K562 (cell line): ENCODE data around the gene NARF. TPM values are rescaled to one million over a fixed set of nuclear protein-coding genes. Genes with fewer than 3 reads are reported as not detected.

ENCODE experiments used
- BACH1 ChIP-seq: fragments of 200-800 bp; sonication (Bioruptor generic); IDR thresholded peaks from 2 replicates; pipeline ENCODE4 v1.6.1; 2016; ENCODE audit warnings: missing genetic modification characterization, missing compliant biosample characterization
- BRF1 ChIP-seq: IDR thresholded peaks from 3 replicates; pipeline ENCODE4 v1.6.1; 2011; ENCODE audit warnings: borderline replicate concordance, mild to moderate bottlenecking; ENCODE audit not compliant: insufficient read length; ENCODE audit errors: extremely low read depth
- FOXM1 ChIP-seq, 2 experiments: fragments of 450-650 bp in 1 of 2; sonication (generic) in 1 of 2; formaldehyde crosslinking in 1 of 2; IDR thresholded peaks; 2 replicates each; pipeline versions ENCODE4 v1.6.1 to v1.9.0; 2017 to 2022; ENCODE audit warnings: low read depth in 2 of 2, mild to moderate bottlenecking in 2 of 2, missing genetic modification reagents in 1 of 2, moderate library complexity in 1 of 2
- JUN ChIP-seq, 2 experiments: sonication (generic) in 1 of 2; formaldehyde crosslinking in 1 of 2; IDR thresholded peaks; 2 replicates each; pipeline versions ENCODE4 v1.6.1 to v1.8.0; 2012 to 2022; ENCODE audit warnings: borderline replicate concordance in 2 of 2, mild to moderate bottlenecking in 2 of 2, improper control_type of control experiment in 1 of 2, low read depth in 1 of 2, low read length in 1 of 2, missing genetic modification reagents in 1 of 2
- KLF10 ChIP-seq: fragments of 250-450 bp; sonication (Bioruptor Pico); IDR thresholded peaks from 2 replicates; pipeline ENCODE4 v1.6.1; 2021; ENCODE audit warnings: matching md5 sums
- MTA3 ChIP-seq: fragments of 450-650 bp; formaldehyde crosslinking; IDR thresholded peaks from 2 replicates; pipeline ENCODE4 v1.6.1; 2017; ENCODE audit warnings: mild to moderate bottlenecking, borderline replicate concordance
- PHF21A ChIP-seq: fragments of 450-650 bp; IDR thresholded peaks from 2 replicates; pipeline ENCODE4 v1.6.1; 2017; ENCODE audit warnings: low read depth, borderline replicate concordance
- POLR3G ChIP-seq: IDR thresholded peaks from 2 replicates; pipeline ENCODE4 v1.6.1; 2011; ENCODE audit not compliant: insufficient read length, insufficient replicate concordance; ENCODE audit errors: extremely low read depth
- PTRF ChIP-seq: fragments of 450-650 bp; IDR thresholded peaks from 2 replicates; pipeline ENCODE4 v1.6.1; 2016; ENCODE audit warnings: mild to moderate bottlenecking, missing genetic modification characterization, missing compliant biosample characterization
- RCOR1 ChIP-seq, 2 experiments: IDR thresholded peaks; 2 replicates each; pipeline ENCODE4 v1.6.1; 2012; ENCODE audit warnings: low read depth in 2 of 2, low read length in 2 of 2, borderline replicate concordance in 1 of 2, improper control_type of control experiment in 1 of 2
- RNF2 ChIP-seq: sonication (generic); IDR thresholded peaks from 2 replicates; pipeline ENCODE4 v1.6.1; 2016
- SREBF1 ChIP-seq: fragments of 150-350 bp; IDR thresholded peaks from 2 replicates; pipeline ENCODE4 v1.6.1; 2014; ENCODE audit warnings: antibody characterized with exemption, low read depth, low read length, borderline replicate concordance
- TBP ChIP-seq: optimal IDR thresholded peaks from 2 replicates; pipeline ENCODE3; 2011; ENCODE audit warnings: low read depth, low read length, improper control_type of control experiment
- YY1 ChIP-seq, 3 experiments: IDR thresholded peaks; 2 replicates each; pipeline ENCODE4 v1.6.1; 2011; ENCODE audit warnings: low read length in 2 of 3, mild to moderate bottlenecking in 2 of 3, moderate library complexity in 2 of 3, borderline replicate concordance in 1 of 3, control low read depth in 1 of 3, low read depth in 1 of 3; ENCODE audit not compliant: insufficient read depth in 3 of 3, insufficient replicate concordance in 2 of 3, control insufficient read depth in 1 of 3, insufficient read length in 1 of 3; ENCODE audit errors: extremely low read depth in 1 of 3
- ZEB2 ChIP-seq: fragments of 450-650 bp; IDR thresholded peaks from 2 replicates; pipeline ENCODE4 v1.6.1; 2016
- ZNF324 ChIP-seq: fragments of 250-450 bp; sonication (Bioruptor Pico); IDR thresholded peaks from 2 replicates; pipeline ENCODE4 v1.4.0; 2020; ENCODE audit warnings: mild to moderate bottlenecking
- ZNF766 ChIP-seq: fragments of 200-800 bp; sonication (Bioruptor generic); conservative IDR thresholded peaks from 2 replicates; pipeline ENCODE4 v1.6.1; 2016; ENCODE audit warnings: missing genetic modification characterization, missing compliant biosample characterization
- ZNF780A ChIP-seq: fragments of 250-450 bp; sonication (Bioruptor Pico); IDR thresholded peaks from 2 replicates; pipeline ENCODE4 v1.5.0; 2021; ENCODE audit warnings: mild to moderate bottlenecking
- polyA plus RNA-seq, 8 experiments: library from polyadenylated mRNA; depleted of rRNA in 4 of 8; stranded (reverse) in 5 of 8; unstranded in 3 of 8; fragments of >200 nt; fragmentation: Nextera tagmentation in 2 of 8; fragmentation: Illumina TruSeq in 1 of 8; extraction: Ambion mirVana in 2 of 8; extraction: Trizol in 1 of 8; gene quantifications; 2 replicates each; pipeline versions ENCODE4 v1.2.1 to v1.2.3, GENCODE V29; 2011 to 2014; ENCODE audit warnings: inconsistent platforms in 1 of 8, missing spikeins in 1 of 8
- total RNA-seq, 7 experiments: library from RNA; depleted of rRNA in 6 of 7; stranded (reverse); fragments of >200 nt in 6 of 7; fragmentation: Illumina TruSeq in 2 of 7; extraction: Trizol in 2 of 7; gene quantifications; 2 replicates each; pipeline versions ENCODE4 v1.2.1 to v1.2.3, GENCODE V29; 2011 to 2021; ENCODE audit warnings: low replicate concordance in 1 of 7
- TF ChIP-seq, protein P1 (sequence below): sonication (generic); formaldehyde crosslinking; IDR thresholded peaks from 2 replicates; pipeline ENCODE4 v1.8.0; 2022; ENCODE audit warnings: mild to moderate bottlenecking, low read depth, missing genetic modification reagents
- TF ChIP-seq, protein P2 (sequence below): sonication (generic); formaldehyde crosslinking; IDR thresholded peaks from 2 replicates; pipeline ENCODE4 v1.8.1; 2023; ENCODE audit warnings: mild to moderate bottlenecking, missing genetic modification reagents
- TF ChIP-seq, protein P3 (sequence below): fragments of 200-800 bp; sonication (Bioruptor generic); IDR thresholded peaks from 2 replicates; pipeline ENCODE4 v1.6.1; 2017; ENCODE audit warnings: missing genetic modification characterization, missing compliant biosample characterization

NARF gene
- total and polyA plus RNA-seq, 9 of the 15 experiments (the other 6 are each of a cell fraction or from before 2014, with no cell fraction given) = 60.4 to 423 (median 132) TPM

DNA sequence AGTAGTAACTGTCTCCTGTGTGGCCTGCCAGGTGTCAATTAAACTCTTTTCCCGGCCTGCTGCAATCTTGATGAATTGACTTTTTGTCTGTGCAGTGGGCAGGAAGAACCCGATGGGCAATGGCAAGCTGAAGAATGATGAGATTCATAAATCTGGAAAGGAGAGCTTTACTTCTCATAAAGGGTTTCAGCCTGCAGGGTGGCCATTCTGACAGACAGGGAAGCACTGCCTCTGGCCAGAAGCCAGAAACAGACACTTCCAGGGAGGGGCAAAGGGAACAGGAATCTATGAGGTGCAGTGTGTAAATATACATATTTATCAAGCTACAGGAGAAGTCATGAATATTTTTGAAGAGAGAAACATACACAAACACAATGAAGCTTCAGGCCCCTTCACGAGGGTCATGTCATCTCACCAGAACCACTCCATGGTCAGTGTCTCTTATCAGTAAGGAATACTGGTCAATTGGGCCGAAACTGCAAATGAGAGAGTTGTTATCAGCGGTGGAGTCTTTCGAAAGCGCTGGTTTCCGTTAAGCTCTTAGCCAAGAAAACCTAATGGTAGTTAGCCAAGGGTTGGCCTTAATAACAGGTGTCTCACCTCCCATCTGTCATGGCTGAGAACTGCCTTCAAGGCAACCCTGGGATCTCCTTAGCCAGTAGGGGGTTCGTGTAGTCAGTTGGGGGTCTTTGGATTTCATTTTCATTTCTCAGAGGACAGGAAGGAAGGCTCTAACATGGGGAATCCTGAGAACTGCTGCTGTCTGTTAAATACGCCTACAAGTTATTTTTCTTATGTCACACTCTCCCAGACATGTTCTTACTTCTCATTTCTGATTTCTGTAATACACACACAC is 1.2 kb upstream of the NARF start (continued):
- TF ChIP-seq, protein P1, sequence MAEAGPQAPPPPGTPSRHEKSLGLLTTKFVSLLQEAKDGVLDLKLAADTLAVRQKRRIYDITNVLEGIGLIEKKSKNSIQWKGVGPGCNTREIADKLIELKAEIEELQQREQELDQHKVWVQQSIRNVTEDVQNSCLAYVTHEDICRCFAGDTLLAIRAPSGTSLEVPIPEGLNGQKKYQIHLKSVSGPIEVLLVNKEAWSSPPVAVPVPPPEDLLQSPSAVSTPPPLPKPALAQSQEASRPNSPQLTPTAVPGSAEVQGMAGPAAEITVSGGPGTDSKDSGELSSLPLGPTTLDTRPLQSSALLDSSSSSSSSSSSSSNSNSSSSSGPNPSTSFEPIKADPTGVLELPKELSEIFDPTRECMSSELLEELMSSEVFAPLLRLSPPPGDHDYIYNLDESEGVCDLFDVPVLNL (CRISPR knock-in tag) = 0 out of 2 replicates have a peak, but pooled peaks have one; percentile 25
- TF ChIP-seq BACH1 (tag) = peak; percentile 46; the same call in 1 of the 2 replicates
- TF ChIP-seq FOXM1 (IDR thresholded peaks at IDR 0.05; ENCODE audit: low read depth) = peak; percentile 74
- no peak for TF ChIP-seq FOXM1 (CRISPR knock-in tag; IDR thresholded peaks at IDR 0.05; ENCODE audit: low read depth)
- TF ChIP-seq YY1 (IDR thresholded peaks at IDR 0.05; ENCODE audit: borderline replicate concordance in 1 of 3, control insufficient read depth in 1 of 3, extremely low read depth in 1 of 3, insufficient read depth in 3 of 3, insufficient read length in 1 of 3, insufficient replicate concordance in 2 of 3, low read depth in 1 of 3, low read length in 2 of 3) = peak in 1 of 3 experiments; percentile 35
- peak in 1 of 2 experiments; percentile 58; a peak in 1 of 4 replicates for TF ChIP-seq RCOR1 (IDR thresholded peaks at IDR 0.05; ENCODE audit: borderline replicate concordance in 1 of 2, low read depth in 2 of 2, low read length in 2 of 2)
- no peak for TF ChIP-seq PHF21A
- TF ChIP-seq MTA3 = 0 out of 2 replicates have a peak, but pooled peaks have one; percentile 34
- no peak for TF ChIP-seq JUN (IDR thresholded peaks at IDR 0.05; ENCODE audit: borderline replicate concordance, low read depth, low read length)
- no peak for TF ChIP-seq JUN (CRISPR knock-in tag; IDR thresholded peaks at IDR 0.05; ENCODE audit: borderline replicate concordance)
- TF ChIP-seq ZEB2 = peak; percentile 49; the same call in 1 of the 2 replicates
- TF ChIP-seq ZNF766 (CRISPR knock-in tag) = 0 out of 2 replicates have a peak, but pooled peaks have one; percentile 47
- 0 out of 2 replicates have a peak, but pooled peaks have one; percentile 7 for TF ChIP-seq RNF2
- TF ChIP-seq POLR3G = no peak
- no peak for TF ChIP-seq KLF10 (CRISPR knock-in tag)
- no peak for TF ChIP-seq BRF1
- TF ChIP-seq ZNF780A = no peak
- TF ChIP-seq, protein P2, sequence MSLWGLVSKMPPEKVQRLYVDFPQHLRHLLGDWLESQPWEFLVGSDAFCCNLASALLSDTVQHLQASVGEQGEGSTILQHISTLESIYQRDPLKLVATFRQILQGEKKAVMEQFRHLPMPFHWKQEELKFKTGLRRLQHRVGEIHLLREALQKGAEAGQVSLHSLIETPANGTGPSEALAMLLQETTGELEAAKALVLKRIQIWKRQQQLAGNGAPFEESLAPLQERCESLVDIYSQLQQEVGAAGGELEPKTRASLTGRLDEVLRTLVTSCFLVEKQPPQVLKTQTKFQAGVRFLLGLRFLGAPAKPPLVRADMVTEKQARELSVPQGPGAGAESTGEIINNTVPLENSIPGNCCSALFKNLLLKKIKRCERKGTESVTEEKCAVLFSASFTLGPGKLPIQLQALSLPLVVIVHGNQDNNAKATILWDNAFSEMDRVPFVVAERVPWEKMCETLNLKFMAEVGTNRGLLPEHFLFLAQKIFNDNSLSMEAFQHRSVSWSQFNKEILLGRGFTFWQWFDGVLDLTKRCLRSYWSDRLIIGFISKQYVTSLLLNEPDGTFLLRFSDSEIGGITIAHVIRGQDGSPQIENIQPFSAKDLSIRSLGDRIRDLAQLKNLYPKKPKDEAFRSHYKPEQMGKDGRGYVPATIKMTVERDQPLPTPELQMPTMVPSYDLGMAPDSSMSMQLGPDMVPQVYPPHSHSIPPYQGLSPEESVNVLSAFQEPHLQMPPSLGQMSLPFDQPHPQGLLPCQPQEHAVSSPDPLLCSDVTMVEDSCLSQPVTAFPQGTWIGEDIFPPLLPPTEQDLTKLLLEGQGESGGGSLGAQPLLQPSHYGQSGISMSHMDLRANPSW (CRISPR knock-in tag) = no peak
- TF ChIP-seq TBP = no peak
- no peak for TF ChIP-seq PTRF
- TF ChIP-seq ZNF324 (CRISPR knock-in tag) = no peak
- no peak for TF ChIP-seq SREBF1
- TF ChIP-seq, protein P3, sequence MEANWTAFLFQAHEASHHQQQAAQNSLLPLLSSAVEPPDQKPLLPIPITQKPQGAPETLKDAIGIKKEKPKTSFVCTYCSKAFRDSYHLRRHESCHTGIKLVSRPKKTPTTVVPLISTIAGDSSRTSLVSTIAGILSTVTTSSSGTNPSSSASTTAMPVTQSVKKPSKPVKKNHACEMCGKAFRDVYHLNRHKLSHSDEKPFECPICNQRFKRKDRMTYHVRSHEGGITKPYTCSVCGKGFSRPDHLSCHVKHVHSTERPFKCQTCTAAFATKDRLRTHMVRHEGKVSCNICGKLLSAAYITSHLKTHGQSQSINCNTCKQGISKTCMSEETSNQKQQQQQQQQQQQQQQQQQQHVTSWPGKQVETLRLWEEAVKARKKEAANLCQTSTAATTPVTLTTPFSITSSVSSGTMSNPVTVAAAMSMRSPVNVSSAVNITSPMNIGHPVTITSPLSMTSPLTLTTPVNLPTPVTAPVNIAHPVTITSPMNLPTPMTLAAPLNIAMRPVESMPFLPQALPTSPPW (CRISPR knock-in tag) = peak; percentile 35; the same call in 1 of the 2 replicates
